ENCODE measurements around the gene AATF. TPM values are rescaled to one million over a fixed set of nuclear protein-coding genes. Genes with fewer than 3 reads are reported as not detected.

The AATF gene
- total RNA-seq, 4 donors from 2014 or later = 26.4 to 54.8 (median 32.4) TPM

DNA sequence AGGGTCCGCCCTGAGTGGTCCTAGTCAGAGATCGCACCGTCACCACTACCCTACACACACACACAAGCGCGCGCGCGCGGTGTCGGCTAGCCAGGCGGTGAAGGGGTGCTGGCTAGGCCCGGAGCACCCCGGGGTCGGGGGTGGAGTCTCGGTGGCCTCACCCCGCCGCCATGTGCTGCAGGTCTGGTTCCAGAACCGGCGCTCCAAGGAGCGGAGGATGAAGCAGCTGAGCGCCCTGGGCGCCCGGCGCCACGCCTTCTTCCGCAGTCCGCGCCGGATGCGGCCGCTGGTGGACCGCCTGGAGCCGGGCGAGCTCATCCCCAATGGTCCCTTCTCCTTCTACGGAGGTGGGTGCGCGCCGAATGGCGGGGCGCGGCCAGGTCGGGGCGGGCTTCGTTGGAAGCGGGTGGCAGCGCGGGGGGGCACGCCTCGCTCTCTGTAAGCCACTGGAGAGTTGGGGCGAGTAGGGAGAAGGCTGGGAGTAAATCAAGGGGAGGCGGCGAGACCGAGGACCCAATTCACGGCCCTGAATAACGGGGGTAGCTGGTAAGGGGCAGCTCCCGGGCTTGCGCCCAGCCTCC lies 6.6 kb upstream of the AATF start:
- DNase-seq (ENCODE audit: low spot score) (no peak), ATAC-seq (ENCODE audit: low FRiP score) (no peak)
- TF ChIP-seq CTCF (IDR thresholded peaks at IDR 0.05) = no peak

DNA sequence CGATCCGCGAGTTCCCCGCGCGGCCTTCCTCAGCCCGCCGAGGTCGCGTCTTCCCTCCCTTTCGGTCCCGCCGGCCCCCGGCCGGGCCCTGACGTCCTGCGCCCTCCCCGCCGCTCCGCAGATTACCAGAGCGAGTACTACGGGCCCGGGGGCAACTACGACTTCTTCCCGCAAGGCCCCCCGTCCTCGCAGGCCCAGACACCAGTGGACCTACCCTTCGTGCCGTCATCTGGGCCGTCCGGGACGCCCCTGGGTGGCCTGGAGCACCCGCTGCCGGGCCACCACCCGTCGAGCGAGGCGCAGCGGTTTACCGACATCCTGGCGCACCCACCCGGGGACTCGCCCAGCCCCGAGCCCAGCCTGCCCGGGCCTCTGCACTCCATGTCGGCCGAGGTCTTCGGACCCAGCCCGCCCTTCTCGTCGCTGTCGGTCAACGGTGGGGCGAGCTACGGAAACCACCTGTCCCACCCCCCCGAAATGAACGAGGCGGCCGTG lies 6.1 kb upstream of the AATF start:
- TF ChIP-seq CTCF (IDR thresholded peaks at IDR 0.05) = no peak
- no peak for DNase-seq (ENCODE audit: low spot score)
- ATAC-seq (ENCODE audit: low FRiP score) = no peak

GRCh38 chr17:36943250-36944191 lies 5.2 kb upstream of the AATF start:
- ATAC-seq (ENCODE audit: low FRiP score) = no peak
- DNase-seq (ENCODE audit: low spot score) = no peak
- TF ChIP-seq CTCF (IDR thresholded peaks at IDR 0.05) = no peak

DNA sequence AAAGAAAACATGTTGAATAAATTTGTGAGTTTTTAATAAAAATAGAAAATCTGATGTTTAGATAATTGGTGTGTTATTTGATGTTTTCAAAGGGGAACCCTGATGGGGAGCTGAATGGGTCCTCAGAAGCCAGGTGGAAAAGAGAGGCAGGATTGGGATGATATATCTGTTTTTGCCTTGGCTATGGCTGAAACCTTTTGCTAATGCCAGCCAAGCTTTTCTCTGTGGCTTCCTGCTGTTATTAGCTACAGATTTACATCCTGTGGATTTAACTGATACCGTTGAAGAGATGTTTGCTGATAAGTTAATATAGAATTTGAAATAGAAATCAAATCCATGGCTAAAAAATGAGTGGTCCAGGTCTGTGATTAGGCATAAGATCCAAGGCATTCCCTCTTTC lies 4.2 kb upstream of the AATF start:
- DNase-seq (ENCODE audit: low spot score) (no peak), ATAC-seq (ENCODE audit: low FRiP score) (no peak)
- no peak for TF ChIP-seq CTCF (IDR thresholded peaks at IDR 0.05)

GRCh38 chr17:36945140-36945539 lies 3.6 kb upstream of the AATF start:
- no peak for TF ChIP-seq CTCF (IDR thresholded peaks at IDR 0.05)
- ATAC-seq (ENCODE audit: low FRiP score) (no peak), DNase-seq (ENCODE audit: low spot score) (no peak)

GRCh38 chr17:36945959-36946725 lies 2.6 kb upstream of the AATF start:
- no peak for TF ChIP-seq CTCF (IDR thresholded peaks at IDR 0.05)
- no peak for ATAC-seq (ENCODE audit: low FRiP score)
- DNase-seq (ENCODE audit: low spot score) = no peak

Measured in omental fat pad (tissue), 4 donors.